NCI-H146 treated with DMSO at 0.1 percent for 48 hours (cell line): ENCODE data around the gene CACYBP.

Source experiments
- DNase-seq: peaks from one replicate; lab custom pipeline; 2025; ENCODE audit not compliant: unreplicated experiment; lab: John Stamatoyannopoulos, UW

CACYBP gene

GRCh38 chr1:174971902-174972301 is 27.8 kb upstream of the CACYBP start:
- DNase-seq = no peak

- no peak for DNase-seq
These were observed 25.0 kb upstream of the CACYBP start for GRCh38 chr1:174974711-174975119.

- no peak for DNase-seq
These were observed 24.0 kb upstream of the CACYBP start for GRCh38 chr1:174975764-174976163.

GRCh38 chr1:174976436-174977108 is 23.2 kb upstream of the CACYBP start:
- DNase-seq = no peak

- DNase-seq = no peak
These were observed 16.6 kb upstream of the CACYBP start for GRCh38 chr1:174982971-174983689.

- no peak for DNase-seq
These were observed 14.8 kb upstream of the CACYBP start for GRCh38 chr1:174984952-174985351.

- DNase-seq = no peak
These were observed 11.2 kb upstream of the CACYBP start for GRCh38 chr1:174988539-174988938.

GRCh38 chr1:174988986-174989385 is 10.8 kb upstream of the CACYBP start:
- DNase-seq = no peak

- DNase-seq = no peak
These were observed 10.1 kb upstream of the CACYBP start for GRCh38 chr1:174989536-174990220.

GRCh38 chr1:174990382-174990999 is 9.3 kb upstream of the CACYBP start:
- no peak for DNase-seq

- DNase-seq = no peak
These were observed 8.3 kb upstream of the CACYBP start for GRCh38 chr1:174991473-174991872.

GRCh38 chr1:174995121-174995520 is 4.6 kb upstream of the CACYBP start:
- no peak for DNase-seq

- DNase-seq = no peak
These were observed 3.8 kb upstream of the CACYBP start for GRCh38 chr1:174995916-174996315.

GRCh38 chr1:174996476-174996875 is 3.3 kb upstream of the CACYBP start:
- DNase-seq = no peak

- no peak for DNase-seq
These were observed 2.7 kb upstream of the CACYBP start for GRCh38 chr1:174997041-174997440.

- peak; percentile 80 for DNase-seq
These were observed 1.1 kb upstream of the CACYBP start for GRCh38 chr1:174998569-174999215.

- peak; percentile 96 for DNase-seq
These were observed 371 bp upstream of the CACYBP start for GRCh38 chr1:174999216-174999935.

- no peak for DNase-seq
These were observed 995 bp downstream of the CACYBP start for GRCh38 chr1:175000697-175001187.

GRCh38 chr1:175002910-175003517 is 3.3 kb downstream of the CACYBP start:
- no peak for DNase-seq

GRCh38 chr1:175003521-175003920 is 3.8 kb downstream of the CACYBP start:
- no peak for DNase-seq
